GM12878 (cell line): ENCODE measurements around the gene SEMA5B. TPM values are rescaled to one million over a fixed set of nuclear protein-coding genes. Genes with fewer than 3 reads are reported as not detected.

Experiments
- ATAC-seq: fragments of 200-7000 bp; cut with Tn5 transposase; 3 replicates; pipeline ENCODE4 v1.9.1; 2020; ENCODE audit warnings: mild to moderate bottlenecking, moderate library complexity
- BruUV-seq: library from RNA; stranded (reverse); fragments of 400-500 nt; replicated peaks from 2 replicates; lab custom pipeline; 2021; lab: Mats Ljungman, UMichigan
- CTCF ChIA-PET: fragments of 300-600 bp; sonication (Branson Sonifier 250); formaldehyde crosslinking; extraction: SDS; loops from one replicate; lab custom pipeline; 2021; ENCODE audit warnings: inconsistent platforms; lab: Yijun Ruan, JAX
- POLR2A ChIA-PET: fragments of 350-600 bp; formaldehyde crosslinking; extraction: SDS; loops from one replicate; lab custom pipeline; 2021; ENCODE audit warnings: inconsistent platforms; lab: Charles Lee
- RAD21 ChIA-PET: fragments of 300-600 bp; sonication (Branson Sonifier 250); formaldehyde crosslinking; loops from one replicate; lab custom pipeline; 2023; ENCODE audit warnings: antibody characterized with exemption; ENCODE audit not compliant: unreplicated experiment; lab: Charles Lee
- SMC1A ChIA-PET: fragments of 300-600 bp; sonication (Branson Sonifier 250); formaldehyde crosslinking; loops from one replicate; lab custom pipeline; 2023; ENCODE audit not compliant: unreplicated experiment, uncharacterized antibody; lab: Charles Lee
- DNase-seq: peaks from one replicate; pipeline ENCODE4 v3.0.0-alpha.2; 2011; ENCODE audit warnings: low read depth, low spot score
- FAIRE-seq: peaks from 3 replicates; lab custom pipeline; 2011; peaks lifted over from hg19 to GRCh38; lab: Jason Lieb, UNC
- H2AFZ ChIP-seq: 2 replicates; pipeline ENCODE4 v1.6.0; 2011; ENCODE audit warnings: low read depth, low read length, control low read depth; ENCODE audit not compliant: control insufficient read depth
- H3K27ac ChIP-seq: 2 replicates; pipeline ENCODE4 v1.5.1; 2011; ENCODE audit warnings: control low read depth; ENCODE audit not compliant: control insufficient read depth, insufficient read depth
- H3K27me3 ChIP-seq, 2 experiments: replicated peaks in 1 of 2; 2 replicates each; pipeline versions ENCODE4 v1.6.0 to v1.6.1; 2011; ENCODE audit warnings: low read length in 1 of 2; ENCODE audit not compliant: control insufficient read depth in 2 of 2, insufficient read depth in 2 of 2
- H3K36me3 ChIP-seq, 2 experiments: 2 replicates each; pipeline ENCODE4 v1.5.1; 2011; ENCODE audit warnings: low read length in 1 of 2; ENCODE audit not compliant: control insufficient read depth in 2 of 2, insufficient read depth in 2 of 2
- H3K4me1 ChIP-seq: 2 replicates; pipeline ENCODE4 v1.6.1; 2011; ENCODE audit warnings: mild to moderate bottlenecking, low read length, moderate library complexity, mixed read lengths; ENCODE audit not compliant: control insufficient read depth, insufficient read depth
- H3K4me2 ChIP-seq: 2 replicates; pipeline ENCODE4 v1.6.0; 2011; ENCODE audit warnings: control low read depth; ENCODE audit not compliant: control insufficient read depth, insufficient read depth
- H3K4me3 ChIP-seq: fragments of 200-600 bp; sonication (generic); 2 replicates; pipeline ENCODE4 v1.5.1; 2016
- H3K79me2 ChIP-seq: 2 replicates; pipeline ENCODE4 v1.6.0; 2011; ENCODE audit warnings: low read length; ENCODE audit not compliant: control insufficient read depth, insufficient read depth
- H3K9ac ChIP-seq: 2 replicates; pipeline ENCODE4 v1.8.0; 2011; ENCODE audit warnings: low read length, control low read depth, mixed read lengths; ENCODE audit not compliant: control insufficient read depth, insufficient read depth
- H3K9me3 ChIP-seq: replicated peaks from 3 replicates; pipeline ENCODE4 v1.5.1; 2011; ENCODE audit warnings: mild to moderate bottlenecking, low read length; ENCODE audit not compliant: control insufficient read depth, insufficient read depth
- H4K20me1 ChIP-seq: 2 replicates; pipeline ENCODE4 v1.6.0; 2011; ENCODE audit not compliant: control insufficient read depth, insufficient read depth
- CHD4 ChIP-seq: fragments of 200-600 bp; sonication (generic); IDR thresholded peaks from 2 replicates; pipeline ENCODE4 v1.6.1; 2016; ENCODE audit warnings: mild to moderate bottlenecking
- RB1 ChIP-seq: fragments of 450-650 bp; formaldehyde crosslinking; IDR thresholded peaks from 2 replicates; pipeline ENCODE4 v1.6.1; 2017; ENCODE audit warnings: mild to moderate bottlenecking, borderline replicate concordance
- SREBF2 ChIP-seq: IDR thresholded peaks from 2 replicates; pipeline ENCODE4 v1.6.1; 2012; ENCODE audit warnings: mild to moderate bottlenecking, low read length
- SRF ChIP-seq, 2 experiments: IDR thresholded peaks; 2 replicates each; pipeline ENCODE4 v1.6.1; 2011; ENCODE audit warnings: low read depth in 2 of 2, low read length in 2 of 2, mild to moderate bottlenecking in 1 of 2, moderate library complexity in 1 of 2
- SUZ12 ChIP-seq: fragments of 200-600 bp; sonication (generic); IDR thresholded peaks from one replicate; pipeline ENCODE4 v1.6.1; 2018; ENCODE audit warnings: antibody characterized with exemption, mild to moderate bottlenecking; ENCODE audit not compliant: unreplicated experiment
- WGBS: methylation state at CpG from one replicate; pipeline ENCODE4 v1.1.6; 2016; ENCODE audit warnings: low lambda C conversion rate; ENCODE audit not compliant: insufficient replicate concordance, insufficient coverage; ENCODE audit errors: missing lambda C conversion rate; 5-methylcytosine and 5-hydroxymethylcytosine counted together
- in situ Hi-C: fragments of 300-500 bp; cut with MboI; formaldehyde crosslinking; loops from 9 replicates; pipeline ENCODE4 v1.14.3; 2018; ENCODE audit warnings: mixed read lengths
- intact Hi-C: fragments of 100-400 bp; cut with micrococcal nuclease; formaldehyde crosslinking; loops from one replicate; pipeline ENCODE4 v1.14.2; 2022; ENCODE audit not compliant: unreplicated experiment
- polyA plus RNA-seq, 11 experiments: library from polyadenylated mRNA; depleted of rRNA in 4 of 11; unstranded in 6 of 11; stranded (reverse) in 5 of 11; fragments of >200 nt; fragmentation: Nextera tagmentation in 4 of 11; fragmentation: Illumina TruSeq in 1 of 11; extraction: Ambion mirVana in 4 of 11; extraction: Trizol in 1 of 11; gene quantifications; 1 replicate in 1 of 11; 2 replicates in 10 of 11; pipeline versions ENCODE4 v1.2.1 to v1.2.3, GENCODE V29; 2011 to 2016; ENCODE audit warnings: inconsistent platforms in 2 of 11, missing spikeins in 2 of 11, low read depth in 1 of 11
- total RNA-seq, 4 experiments: library from RNA; depleted of rRNA in 3 of 4; stranded (reverse); fragments of >200 nt in 3 of 4; fragmentation: Illumina TruSeq in 1 of 4; extraction: Trizol in 1 of 4; gene quantifications; 2 replicates each; pipeline versions ENCODE4 v1.2.1 to v1.2.3, GENCODE V29; 2013 to 2021
- TF ChIP-seq, protein P1 (sequence below): IDR thresholded peaks from 2 replicates; pipeline ENCODE4 v1.6.1; 2011; ENCODE audit warnings: borderline replicate concordance, low read depth, mild to moderate bottlenecking, moderate library complexity, mixed read lengths, low read length; ENCODE audit not compliant: insufficient read depth; ENCODE audit errors: extremely low read length
- TF ChIP-seq, protein P2 (sequence below): fragments of 450-650 bp; IDR thresholded peaks from 2 replicates; pipeline ENCODE4 v1.6.1; 2014; ENCODE audit warnings: mild to moderate bottlenecking
- TF ChIP-seq, protein P3 (sequence below): fragments of 450-650 bp; formaldehyde crosslinking; IDR thresholded peaks from 2 replicates; pipeline ENCODE4 v1.4.0; 2022; ENCODE audit warnings: mild to moderate bottlenecking, moderate library complexity
- TF ChIP-seq, protein P4 (sequence below): IDR thresholded peaks from 2 replicates; pipeline ENCODE4 v1.6.1; 2011; ENCODE audit warnings: low read depth, mild to moderate bottlenecking, low read length, moderate library complexity, borderline replicate concordance; ENCODE audit errors: extremely low read depth

SEMA5B gene
- total and polyA plus RNA-seq, 10 of the 15 experiments (the other 5 are each of a cell fraction or from before 2014, with no cell fraction given): 0.05 TPM; not detected in 9

DNA sequence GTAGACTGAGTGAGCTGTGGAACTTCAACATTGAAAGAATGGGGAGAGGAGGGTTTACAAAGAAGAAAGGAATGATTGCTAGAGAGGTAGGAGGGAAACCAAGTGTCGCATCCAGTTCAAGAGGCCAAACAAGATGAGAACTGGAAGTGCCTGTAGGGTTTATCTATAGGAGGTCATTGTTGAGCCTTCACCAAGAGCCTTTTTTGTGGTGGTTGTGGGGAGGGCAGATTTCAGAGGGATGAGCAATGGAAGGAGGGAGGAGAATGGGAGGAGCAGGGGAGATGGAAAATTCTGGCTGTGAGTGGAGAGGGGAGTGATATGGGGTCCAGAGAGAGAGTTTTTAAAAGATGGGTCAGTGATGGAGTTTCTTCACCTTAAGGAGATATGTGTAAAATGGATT, 47.8 kb upstream of the SEMA5B start:
- in situ Hi-C loops: no loop called here
- FAIRE-seq (no peak), ATAC-seq (no peak), DNase-seq (no peak)
- intact Hi-C loops: no loop called here
- ChIA-PET POLR2A (no interaction called here), RAD21 (no interaction called here), CTCF (no interaction called here), SMC1A (no interaction called here)
- 95% methylated on average over 1 of the region's 1 CpG for WGBS
- BruUV-seq: no TSS peak
- Histone ChIP-seq H3K4me2 (no peak overlapping the region), H3K79me2 (peaks cover 25% of the 10 kb centered on the region), H4K20me1 (peaks cover 2% of the 10 kb centered on the region; the same call in 1 of the 2 replicates), H3K36me3 (no peaks in the 10 kb centered on the region; a peak in 1 of 4 replicates), H3K9me3 (no peaks in the 10 kb centered on the region), H3K4me3 (no peak overlapping the region), H2AFZ (no peak overlapping the region), H3K27ac (no peak overlapping the region), H3K27me3 (no peaks in the 10 kb centered on the region), H3K9ac (no peak overlapping the region)
- TF ChIP-seq SREBF2 (no peak), SRF (IDR thresholded peaks at IDR 0.05; ENCODE audit: low read depth in 2 of 2, low read length in 2 of 2) (no peak), CHD4 (no peak), RB1 (no peak), SUZ12 (no peak)
- TF ChIP-seq, protein P1, sequence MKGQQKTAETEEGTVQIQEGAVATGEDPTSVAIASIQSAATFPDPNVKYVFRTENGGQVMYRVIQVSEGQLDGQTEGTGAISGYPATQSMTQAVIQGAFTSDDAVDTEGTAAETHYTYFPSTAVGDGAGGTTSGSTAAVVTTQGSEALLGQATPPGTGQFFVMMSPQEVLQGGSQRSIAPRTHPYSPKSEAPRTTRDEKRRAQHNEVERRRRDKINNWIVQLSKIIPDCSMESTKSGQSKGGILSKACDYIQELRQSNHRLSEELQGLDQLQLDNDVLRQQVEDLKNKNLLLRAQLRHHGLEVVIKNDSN: no peak
- TF ChIP-seq, protein P2, sequence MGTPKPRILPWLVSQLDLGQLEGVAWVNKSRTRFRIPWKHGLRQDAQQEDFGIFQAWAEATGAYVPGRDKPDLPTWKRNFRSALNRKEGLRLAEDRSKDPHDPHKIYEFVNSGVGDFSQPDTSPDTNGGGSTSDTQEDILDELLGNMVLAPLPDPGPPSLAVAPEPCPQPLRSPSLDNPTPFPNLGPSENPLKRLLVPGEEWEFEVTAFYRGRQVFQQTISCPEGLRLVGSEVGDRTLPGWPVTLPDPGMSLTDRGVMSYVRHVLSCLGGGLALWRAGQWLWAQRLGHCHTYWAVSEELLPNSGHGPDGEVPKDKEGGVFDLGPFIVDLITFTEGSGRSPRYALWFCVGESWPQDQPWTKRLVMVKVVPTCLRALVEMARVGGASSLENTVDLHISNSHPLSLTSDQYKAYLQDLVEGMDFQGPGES: no peak
- TF ChIP-seq, protein P3, sequence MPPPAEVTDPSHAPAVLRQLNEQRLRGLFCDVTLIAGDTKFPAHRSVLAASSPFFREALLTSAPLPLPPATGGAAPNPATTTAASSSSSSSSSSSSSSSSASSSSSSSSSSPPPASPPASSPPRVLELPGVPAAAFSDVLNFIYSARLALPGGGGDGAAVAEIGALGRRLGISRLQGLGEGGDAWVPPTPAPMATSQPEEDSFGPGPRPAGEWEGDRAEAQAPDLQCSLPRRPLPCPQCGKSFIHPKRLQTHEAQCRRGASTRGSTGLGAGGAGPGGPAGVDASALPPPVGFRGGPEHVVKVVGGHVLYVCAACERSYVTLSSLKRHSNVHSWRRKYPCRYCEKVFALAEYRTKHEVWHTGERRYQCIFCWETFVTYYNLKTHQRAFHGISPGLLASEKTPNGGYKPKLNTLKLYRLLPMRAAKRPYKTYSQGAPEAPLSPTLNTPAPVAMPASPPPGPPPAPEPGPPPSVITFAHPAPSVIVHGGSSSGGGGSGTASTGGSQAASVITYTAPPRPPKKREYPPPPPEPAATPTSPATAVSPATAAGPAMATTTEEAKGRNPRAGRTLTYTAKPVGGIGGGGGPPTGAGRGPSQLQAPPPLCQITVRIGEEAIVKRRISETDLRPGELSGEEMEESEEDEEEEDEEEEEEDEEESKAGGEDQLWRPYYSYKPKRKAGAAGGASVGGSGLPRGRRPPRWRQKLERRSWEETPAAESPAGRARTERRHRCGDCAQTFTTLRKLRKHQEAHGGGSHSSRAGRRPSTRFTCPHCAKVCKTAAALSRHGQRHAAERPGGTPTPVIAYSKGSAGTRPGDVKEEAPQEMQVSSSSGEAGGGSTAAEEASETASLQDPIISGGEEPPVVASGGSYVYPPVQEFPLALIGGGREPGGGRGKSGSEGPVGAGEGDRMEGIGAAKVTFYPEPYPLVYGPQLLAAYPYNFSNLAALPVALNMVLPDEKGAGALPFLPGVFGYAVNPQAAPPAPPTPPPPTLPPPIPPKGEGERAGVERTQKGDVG (CRISPR knock-in tag): no peak
- TF ChIP-seq, protein P4, sequence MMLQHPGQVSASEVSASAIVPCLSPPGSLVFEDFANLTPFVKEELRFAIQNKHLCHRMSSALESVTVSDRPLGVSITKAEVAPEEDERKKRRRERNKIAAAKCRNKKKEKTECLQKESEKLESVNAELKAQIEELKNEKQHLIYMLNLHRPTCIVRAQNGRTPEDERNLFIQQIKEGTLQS: no peak
- TF ChIP-seq, all 136 proteins: peak for 0
- peaks cover 8% of the 10 kb centered on the region for H3K4me1 ChIP-seq
